Measurements from ENCODE around the gene CPLX3.

CPLX3 gene

DNA sequence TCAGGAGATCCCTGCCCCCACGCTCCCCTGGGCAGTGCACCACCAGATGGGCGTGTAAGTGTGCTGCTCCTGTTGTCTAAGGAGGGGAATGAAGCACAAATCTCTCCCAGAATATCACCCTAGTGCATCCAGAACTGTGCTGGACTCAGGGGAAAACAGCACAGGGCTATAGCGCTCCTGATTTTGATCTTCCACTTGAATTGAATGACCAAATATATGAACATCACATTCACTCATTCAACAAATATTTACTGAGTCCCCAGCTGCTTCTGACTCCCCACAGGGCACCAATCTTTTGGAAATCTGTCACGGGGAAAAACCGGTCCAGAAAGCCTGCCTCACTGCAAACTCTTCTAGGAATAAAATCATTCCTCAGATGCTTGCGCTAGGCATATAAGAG, 2.4 kb downstream of the CPLX3 start:
- no peak for TF ChIP-seq CTCF (IDR thresholded peaks at IDR 0.05; ENCODE audit: low read depth, low read length, missing control alignments)
- H3K4me3 ChIP-seq (ENCODE audit: low read depth, low read length) = no peak overlapping the region
- DNase-seq (ENCODE audit: low read depth) = no peak

- H3K4me3 ChIP-seq (ENCODE audit: low read depth, low read length) = no peak overlapping the region
- no peak for DNase-seq (ENCODE audit: low read depth)
- no peak for TF ChIP-seq CTCF (IDR thresholded peaks at IDR 0.05; ENCODE audit: low read depth, low read length, missing control alignments)
These were observed 3.1 kb downstream of the CPLX3 start for GRCh38 chr15:74829486-74829885.

DNA sequence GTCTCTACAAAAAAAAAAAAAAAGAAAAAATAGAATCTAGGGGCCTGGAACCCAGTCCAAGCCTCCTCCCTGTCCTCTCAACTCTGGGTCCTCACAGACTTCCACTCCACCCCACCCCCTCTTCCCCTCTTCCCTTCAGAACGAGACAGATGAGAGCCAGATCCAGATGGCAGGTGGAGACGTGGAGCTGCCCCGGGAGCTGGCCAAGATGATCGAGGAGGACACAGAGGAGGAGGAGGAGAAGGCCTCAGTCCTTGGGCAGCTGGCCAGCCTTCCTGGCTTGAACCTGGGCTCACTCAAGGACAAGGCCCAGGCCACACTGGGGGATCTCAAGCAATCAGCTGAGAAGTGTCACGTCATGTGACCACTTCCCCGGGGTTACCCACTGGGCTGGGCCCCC, 3.6 kb downstream of the CPLX3 start:
- DNase-seq (ENCODE audit: low read depth) = no peak
- H3K4me3 ChIP-seq (ENCODE audit: low read depth, low read length) = no peak overlapping the region
- no peak for TF ChIP-seq CTCF (IDR thresholded peaks at IDR 0.05; ENCODE audit: low read depth, low read length, missing control alignments)

- no peak for TF ChIP-seq CTCF (IDR thresholded peaks at IDR 0.05; ENCODE audit: low read depth, low read length, missing control alignments)
- no peak for DNase-seq (ENCODE audit: low read depth)
- no peak overlapping the region for H3K4me3 ChIP-seq (ENCODE audit: low read depth, low read length)
These were observed 4.4 kb downstream of the CPLX3 start for GRCh38 chr15:74830868-74831267.

GRCh38 chr15:74831813-74832495, 5.5 kb downstream of the CPLX3 start:
- H3K4me3 ChIP-seq (ENCODE audit: low read depth, low read length) = no peak overlapping the region
- DNase-seq (ENCODE audit: low read depth) = no peak
- no peak for TF ChIP-seq CTCF (IDR thresholded peaks at IDR 0.05; ENCODE audit: low read depth, low read length, missing control alignments)

DNA sequence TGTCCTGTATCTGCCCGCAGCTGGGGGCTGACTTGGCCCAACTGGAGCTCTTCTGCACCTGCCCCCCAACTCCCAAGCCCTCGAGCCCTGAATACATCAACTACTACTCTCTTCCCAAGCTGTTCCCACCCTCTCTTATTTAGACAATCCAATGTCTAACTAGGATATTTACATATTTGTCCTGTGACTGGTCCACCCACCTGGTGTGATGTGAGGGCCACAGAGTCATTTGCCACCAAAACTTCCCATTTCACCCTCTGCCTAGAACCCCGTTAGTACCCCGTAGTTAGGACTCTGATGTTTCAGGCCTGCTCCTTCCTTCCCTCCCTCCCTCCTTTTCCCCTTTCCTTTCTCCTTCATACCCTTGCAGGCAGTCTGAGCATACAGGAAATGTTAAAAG, 6.4 kb downstream of the CPLX3 start:
- no peak for DNase-seq (ENCODE audit: low read depth)
- no peak for TF ChIP-seq CTCF (IDR thresholded peaks at IDR 0.05; ENCODE audit: low read depth, low read length, missing control alignments)

More for the DNA sequence above, 6.4 kb downstream of the CPLX3 start:
- no peak overlapping the region for H3K4me3 ChIP-seq (ENCODE audit: low read depth, low read length)
